Mesenchymal stem cell (in vitro differentiated cells and primary cell): ENCODE results near the gene POLG2.
"Not testable (repeated sequence)": the region's sequence is repeated elsewhere in the genome, so short reads cannot be mapped to it uniquely, and the experiment has no call there.

Source experiments
- DNase-seq: peaks from one replicate; pipeline ENCODE4 v3.0.0-alpha.2; 2013
- H2AFZ ChIP-seq: one replicate; pipeline ENCODE4 v1.6.1; 2013; ENCODE audit warnings: low read depth, mild to moderate bottlenecking, control low read depth, inconsistent platforms, low read length, moderate library complexity
- H2AK5ac ChIP-seq: 2 replicates; pipeline ENCODE4 v1.6.1; 2013; ENCODE audit warnings: low read length, moderate library complexity, mild to moderate bottlenecking, inconsistent platforms; ENCODE audit not compliant: severe bottlenecking
- H2BK120ac ChIP-seq: one replicate; pipeline ENCODE4 v1.6.1; 2013; ENCODE audit warnings: low read depth, mild to moderate bottlenecking, inconsistent platforms, low read length, moderate library complexity
- H2BK12ac ChIP-seq, 2 experiments: one replicate each; pipeline ENCODE4 v1.6.1; 2013; ENCODE audit warnings: inconsistent platforms in 2 of 2, low read length in 2 of 2, mild to moderate bottlenecking in 2 of 2, moderate library complexity in 2 of 2, control low read depth in 1 of 2
- H2BK15ac ChIP-seq: one replicate; pipeline ENCODE4 v1.6.1; 2013; ENCODE audit warnings: mild to moderate bottlenecking, low read depth, inconsistent platforms; ENCODE audit not compliant: poor library complexity, severe bottlenecking
- H2BK5ac ChIP-seq: 2 replicates; pipeline ENCODE4 v1.6.1; 2013; ENCODE audit warnings: low read depth, mild to moderate bottlenecking, low read length, control low read depth, inconsistent platforms; ENCODE audit not compliant: poor library complexity, severe bottlenecking
- H3K14ac ChIP-seq, 2 experiments: one replicate each; pipeline ENCODE4 v1.6.1; 2013; ENCODE audit warnings: inconsistent platforms in 2 of 2, low read length in 2 of 2, control low read depth in 1 of 2, mild to moderate bottlenecking in 1 of 2, moderate library complexity in 1 of 2
- H3K18ac ChIP-seq, 2 experiments: one replicate each; pipeline ENCODE4 v1.6.1; 2013; ENCODE audit warnings: inconsistent platforms in 2 of 2, low read length in 2 of 2, control low read depth in 1 of 2, low read depth in 1 of 2, mild to moderate bottlenecking in 1 of 2
- H3K23ac ChIP-seq, 2 experiments: one replicate each; pipeline ENCODE4 v1.6.1; 2013; ENCODE audit warnings: inconsistent platforms in 2 of 2, low read length in 2 of 2, mild to moderate bottlenecking in 2 of 2, moderate library complexity in 2 of 2, control low read depth in 1 of 2
- H3K27ac ChIP-seq: 2 replicates; pipeline ENCODE4 v1.5.1; 2013; ENCODE audit warnings: mild to moderate bottlenecking, moderate library complexity, low read length, control low read depth, inconsistent platforms; ENCODE audit not compliant: poor library complexity, severe bottlenecking
- H3K27me3 ChIP-seq, 2 experiments: 2 replicates each; pipeline versions ENCODE4 v1.6.1 to v1.7.0; 2013; ENCODE audit warnings: low read length in 2 of 2, mild to moderate bottlenecking in 2 of 2, moderate library complexity in 2 of 2, control low read depth in 1 of 2, inconsistent platforms in 1 of 2; ENCODE audit not compliant: control insufficient read depth in 1 of 2, insufficient read depth in 1 of 2
- H3K36me3 ChIP-seq, 2 experiments: 2 replicates each; pipeline versions ENCODE4 v1.6.1 to v1.7.0; 2013; ENCODE audit warnings: low read length in 2 of 2, control low read depth in 1 of 2, inconsistent platforms in 1 of 2, low read depth in 1 of 2, mild to moderate bottlenecking in 1 of 2; ENCODE audit not compliant: insufficient read depth in 2 of 2, control insufficient read depth in 1 of 2
- H3K4ac ChIP-seq, 2 experiments: one replicate each; pipeline ENCODE4 v1.6.1; 2013; ENCODE audit warnings: inconsistent platforms in 2 of 2, low read length in 2 of 2, mild to moderate bottlenecking in 2 of 2, moderate library complexity in 2 of 2, control low read depth in 1 of 2, low read depth in 1 of 2
- H3K4me1 ChIP-seq: 2 replicates; pipeline ENCODE4 v1.6.1; 2013; ENCODE audit warnings: low read depth, low read length, control low read depth; ENCODE audit not compliant: control insufficient read depth, insufficient read depth
- H3K4me2 ChIP-seq: 2 replicates; pipeline ENCODE4 v1.6.1; 2013; ENCODE audit warnings: low read length, mild to moderate bottlenecking, inconsistent platforms; ENCODE audit not compliant: poor library complexity, severe bottlenecking
- H3K4me3 ChIP-seq, 2 experiments: 2 replicates each; pipeline versions ENCODE4 v1.5.1 to v1.7.0; 2013; ENCODE audit warnings: low read length in 2 of 2, mild to moderate bottlenecking in 2 of 2, control low read depth in 1 of 2, low read depth in 1 of 2; ENCODE audit not compliant: insufficient read depth in 1 of 2
- H3K79me1 ChIP-seq: replicated peaks from 2 replicates; pipeline ENCODE4 v1.6.1; 2013; ENCODE audit warnings: mild to moderate bottlenecking, control low read depth, low read length, inconsistent platforms; ENCODE audit not compliant: poor library complexity, severe bottlenecking
- H3K9ac ChIP-seq: 2 replicates; pipeline ENCODE4 v1.7.0; 2013; ENCODE audit warnings: mild to moderate bottlenecking, low read length, moderate library complexity
- H3K9me3 ChIP-seq: 2 replicates; pipeline ENCODE4 v1.7.0; 2013; ENCODE audit warnings: mild to moderate bottlenecking, low read length; ENCODE audit not compliant: control insufficient read depth
- H4K8ac ChIP-seq: one replicate; pipeline ENCODE4 v1.6.1; 2013; ENCODE audit warnings: inconsistent platforms, mild to moderate bottlenecking, low read length, moderate library complexity
- H4K91ac ChIP-seq: one replicate; pipeline ENCODE4 v1.6.1; 2013; ENCODE audit warnings: mild to moderate bottlenecking, low read length, inconsistent platforms
- WGBS: methylation state at CpG from one replicate; pipeline ENCODE4 v1.1.7; 2013; ENCODE audit warnings: mixed read lengths; 5-methylcytosine and 5-hydroxymethylcytosine counted together

Gene POLG2

DNA sequence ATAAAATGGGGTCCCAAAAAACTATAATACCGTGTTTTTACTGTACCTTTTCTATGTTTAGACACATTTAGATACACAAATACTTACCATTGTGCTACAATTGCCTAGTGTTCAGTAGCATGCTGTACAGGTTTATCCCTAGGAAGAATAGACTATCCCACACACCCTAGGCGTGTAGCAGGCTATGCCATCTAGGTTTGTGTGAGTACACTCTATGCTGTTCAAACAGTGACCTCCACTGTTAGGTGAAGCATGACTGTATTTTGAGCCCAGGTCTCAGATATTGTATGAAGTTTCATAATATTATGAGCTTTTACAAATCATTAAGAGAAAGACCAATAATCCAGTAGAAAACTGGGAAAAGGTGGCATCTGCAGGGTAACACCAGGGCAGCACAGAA, 24.3 kb downstream of the POLG2 start:
- Histone ChIP-seq H3K23ac (no peak overlapping the region), H2AFZ (no peak overlapping the region), H3K9ac (no peak overlapping the region), H3K4ac (no peak overlapping the region), H2AK5ac (no peak overlapping the region), H2BK5ac (no peak overlapping the region), H3K27me3 (no peaks in the 10 kb centered on the region), H3K4me1 (no peaks in the 10 kb centered on the region), H2BK15ac (no peak overlapping the region), H3K9me3 (no peaks in the 10 kb centered on the region), H3K4me3 (no peak overlapping the region), H3K79me1 (no peaks in the 10 kb centered on the region), H3K4me2 (no peak overlapping the region), H4K8ac (no peak overlapping the region), H2BK120ac (no peak overlapping the region), H2BK12ac (no peak overlapping the region), H3K14ac (no peak overlapping the region), H3K18ac (no peak overlapping the region), H3K27ac (no peak overlapping the region), H4K91ac (no peak overlapping the region), H3K36me3 (peaks cover 0 to 53% of the 10 kb centered on the region in 2 experiments)
- 100% methylated on average over 2 of the region's 2 CpGs for WGBS
- DNase-seq: no peak

DNA sequence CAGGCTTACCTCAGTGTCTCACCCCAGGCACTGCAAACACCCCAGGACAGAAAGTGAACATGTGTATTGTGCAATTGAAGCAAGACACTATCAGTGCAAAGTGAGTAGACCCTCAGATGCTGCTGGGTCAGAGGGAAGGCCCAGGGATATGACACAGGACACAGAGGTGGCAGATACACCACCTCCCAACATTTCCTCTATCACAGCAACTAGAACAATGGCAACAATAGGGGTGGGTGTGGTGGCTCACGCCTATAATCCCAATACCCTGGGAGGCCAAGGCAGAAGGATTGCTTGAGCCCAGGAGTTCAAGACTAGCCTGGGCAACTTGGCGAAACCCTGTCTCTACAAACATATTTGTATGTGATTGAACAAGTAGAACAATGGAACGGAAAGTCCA, 25.4 kb downstream of the POLG2 start:
- H2BK120ac ChIP-seq: no peak overlapping the region

DNA sequence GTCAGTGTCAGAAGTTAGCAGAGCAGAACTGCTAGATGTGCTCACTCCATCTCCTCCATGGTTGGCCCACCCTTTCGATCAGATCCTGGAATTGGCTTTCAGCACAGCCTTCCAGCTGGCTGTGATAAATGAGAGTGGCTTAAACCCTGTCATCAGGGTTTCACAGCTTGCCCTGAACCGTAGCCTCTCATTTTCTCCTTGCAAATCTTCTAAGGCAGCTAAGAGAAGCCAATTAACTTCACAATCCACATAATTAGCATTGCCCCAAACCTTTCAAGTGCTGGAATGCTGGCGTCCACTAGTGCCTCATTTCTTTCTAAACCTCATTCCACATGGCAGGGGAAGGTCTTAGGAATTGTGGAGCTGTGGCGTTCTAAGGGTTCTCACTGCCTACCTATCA, 26.2 kb downstream of the POLG2 start:
- H2BK15ac ChIP-seq: no peak overlapping the region
- no peak overlapping the region for H4K8ac ChIP-seq
- no peak overlapping the region for H2BK120ac ChIP-seq
- H2BK12ac ChIP-seq: no peak overlapping the region
- H3K23ac ChIP-seq: no peak overlapping the region
- no peak overlapping the region for H4K91ac ChIP-seq
- WGBS: 60% methylated on average over 4 of the region's 4 CpGs
- no peaks in the 10 kb centered on the region for H3K4me1 ChIP-seq
- H2BK5ac ChIP-seq: no peak overlapping the region
- no peak overlapping the region for H2AK5ac ChIP-seq
- H3K36me3 ChIP-seq: peaks cover 0 to 66% of the 10 kb centered on the region in 2 experiments
- H3K9me3 ChIP-seq: no peaks in the 10 kb centered on the region
- no peak overlapping the region for H3K27ac ChIP-seq
- H2AFZ ChIP-seq: peak overlapping the region; percentile 37
- H3K4me3 ChIP-seq: no peak overlapping the region
- H3K4me2 ChIP-seq: no peak overlapping the region
- H3K18ac ChIP-seq: no peak overlapping the region
- no peak overlapping the region for H3K4ac ChIP-seq
- no peak for DNase-seq
- H3K79me1 ChIP-seq: no peaks in the 10 kb centered on the region
- no peak overlapping the region for H3K9ac ChIP-seq
- no peak overlapping the region for H3K14ac ChIP-seq
- H3K27me3 ChIP-seq: no peaks in the 10 kb centered on the region

More for the DNA sequence above, 25.4 kb downstream of the POLG2 start:
- H3K4me1 ChIP-seq: no peaks in the 10 kb centered on the region
- H2AFZ ChIP-seq: no peak overlapping the region
- H3K4ac ChIP-seq: no peak overlapping the region
- no peaks in the 10 kb centered on the region for H3K79me1 ChIP-seq
- H3K18ac ChIP-seq: no peak overlapping the region
- no peak overlapping the region for H4K8ac ChIP-seq
- no peak overlapping the region for H2BK12ac ChIP-seq
- WGBS: 96% methylated on average over 3 of the region's 3 CpGs
- DNase-seq: no peak
- H3K9me3 ChIP-seq: no peaks in the 10 kb centered on the region
- H3K4me2 ChIP-seq: no peak overlapping the region
- H2AK5ac ChIP-seq: no peak overlapping the region
- no peak overlapping the region for H3K23ac ChIP-seq
- H3K4me3 ChIP-seq: no peak overlapping the region
- H3K36me3 ChIP-seq: peaks cover 0 to 58% of the 10 kb centered on the region in 2 experiments
- no peaks in the 10 kb centered on the region for H3K27me3 ChIP-seq
- no peak overlapping the region for H2BK15ac ChIP-seq
- no peak overlapping the region for H2BK5ac ChIP-seq
- H3K27ac ChIP-seq: no peak overlapping the region
- H3K14ac ChIP-seq: no peak overlapping the region
- H4K91ac ChIP-seq: no peak overlapping the region
- no peak overlapping the region for H3K9ac ChIP-seq

DNA sequence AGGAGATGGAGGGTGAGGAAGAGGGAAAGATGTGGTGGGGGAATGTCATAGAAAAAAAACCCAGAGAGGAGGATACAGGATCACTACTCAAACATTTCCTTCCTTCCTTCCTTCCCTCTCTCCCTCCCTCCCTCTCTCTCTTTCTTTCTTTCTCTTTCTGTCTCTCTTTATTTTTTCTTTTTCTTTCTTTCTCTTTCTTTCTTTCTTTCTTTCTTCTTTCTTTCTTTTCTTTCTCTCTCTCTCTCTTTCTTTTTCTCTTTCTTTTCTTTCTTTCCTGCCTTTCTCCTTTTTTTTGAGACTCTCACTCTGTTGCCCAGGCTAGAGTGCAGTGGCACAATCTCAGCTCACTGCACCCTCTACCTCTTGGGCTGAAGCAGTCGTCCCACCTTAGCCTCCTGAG, 30.0 kb downstream of the POLG2 start:
- not testable (repeated sequence) for H3K27me3 ChIP-seq, H3K27ac ChIP-seq, H4K8ac ChIP-seq, H3K9me3 ChIP-seq, H2AFZ ChIP-seq, H3K14ac ChIP-seq, H3K4me1 ChIP-seq, H2BK5ac ChIP-seq, H4K91ac ChIP-seq, H2BK15ac ChIP-seq, H2BK12ac ChIP-seq, H3K4me3 ChIP-seq, H3K23ac ChIP-seq, H3K4me2 ChIP-seq, H2AK5ac ChIP-seq, H3K79me1 ChIP-seq, H3K9ac ChIP-seq, DNase-seq, H3K18ac ChIP-seq, H2BK120ac ChIP-seq, H3K4ac ChIP-seq
- WGBS: no CpG with 5 or more reads among the region's 1 CpG
- H3K36me3 ChIP-seq: peaks cover 0 to 77% of the 10 kb centered on the region in 2 experiments
